ENCODE measurements around the gene ZNF567.

Gene ZNF567

GRCh38 chr19:36687214-36688056 is at the start of gene ZNF567 (continued):
- TF ChIP-seq ZIC2 (tag by site-specific recombination; IDR thresholded peaks at IDR 0.05) = peak; percentile 49; the same call in 1 of the 2 replicates
- peak; percentile 23; the same call in 1 of the 2 replicates for TF ChIP-seq ZNF133 (tag by site-specific recombination; IDR thresholded peaks at IDR 0.05)
- TF ChIP-seq ZNF175 (tag by site-specific recombination; IDR thresholded peaks at IDR 0.05) = no peak
- TF ChIP-seq ZNF488 (tag by site-specific recombination; IDR thresholded peaks at IDR 0.05) = no peak
- TF ChIP-seq ZBTB8A (tag by site-specific recombination; IDR thresholded peaks at IDR 0.05) = peak; percentile 99
- peak; percentile 17; the same call in 1 of the 2 replicates for TF ChIP-seq KLF9 (tag by site-specific recombination; IDR thresholded peaks at IDR 0.05; ENCODE audit: low read depth)
- TF ChIP-seq ZNF169 (tag by site-specific recombination; IDR thresholded peaks at IDR 0.05) = no peak
- peak; percentile 96 for TF ChIP-seq ZNF366 (tag by site-specific recombination; conservative IDR thresholded peaks at IDR 0.05)
- TF ChIP-seq ZNF404 (tag by site-specific recombination; IDR thresholded peaks at IDR 0.05) = no peak
- no peak for TF ChIP-seq HOXA7 (CRISPR knock-in tag; IDR thresholded peaks at IDR 0.05; ENCODE audit: borderline replicate concordance)
- TF ChIP-seq SP3 (tag by site-specific recombination; IDR thresholded peaks at IDR 0.05) = peak; percentile 98
- TF ChIP-seq ZNF426 (tag by site-specific recombination; IDR thresholded peaks at IDR 0.05) = no peak
- peak; percentile 68 for TF ChIP-seq CTCF (tag by site-specific recombination; IDR thresholded peaks at IDR 0.05)
- TF ChIP-seq GLIS1 (tag by site-specific recombination; IDR thresholded peaks at IDR 0.05) = peak; percentile 71; the same call in 1 of the 2 replicates
- peak; percentile 84 for TF ChIP-seq ZNF660 (tag by site-specific recombination; IDR thresholded peaks at IDR 0.05)
- no peak for TF ChIP-seq SETDB1 (IDR thresholded peaks at IDR 0.05; ENCODE audit: insufficient read length, low read length)
- no peak for TF ChIP-seq ZNF830 (tag by site-specific recombination; IDR thresholded peaks at IDR 0.05; ENCODE audit: low read depth)
- TF ChIP-seq ZNF112 (tag by site-specific recombination; IDR thresholded peaks at IDR 0.05) = no peak
- TF ChIP-seq ZBTB10 (tag by site-specific recombination; IDR thresholded peaks at IDR 0.05) = peak; percentile 82
- TF ChIP-seq GFI1B (tag by site-specific recombination; IDR thresholded peaks at IDR 0.05) = no peak
- TF ChIP-seq OSR2 (tag by site-specific recombination; IDR thresholded peaks at IDR 0.05) = peak; percentile 18; the same call in 1 of the 2 replicates
- TF ChIP-seq ZNF239 (tag by site-specific recombination; IDR thresholded peaks at IDR 0.05) = peak; percentile 66; the same call in 1 of the 2 replicates
- TF ChIP-seq ZBTB11 (tag by site-specific recombination; conservative IDR thresholded peaks at IDR 0.05; ENCODE audit: low read depth) = peak; percentile 89
- TF ChIP-seq ZNF571 (tag by site-specific recombination; IDR thresholded peaks at IDR 0.05) = no peak
- TF ChIP-seq ZNF302 (tag by site-specific recombination; IDR thresholded peaks at IDR 0.05; ENCODE audit: low read depth) = peak; percentile 73; the same call in 1 of the 2 replicates
- no peak for TF ChIP-seq ZNF521 (tag by site-specific recombination; IDR thresholded peaks at IDR 0.05)
- peak; percentile 96 for TF ChIP-seq ZNF600 (tag by site-specific recombination; IDR thresholded peaks at IDR 0.05)
- no peak; the same call in 1 of the 2 replicates for TF ChIP-seq ZSCAN18 (tag by site-specific recombination; IDR thresholded peaks at IDR 0.05)
- TF ChIP-seq MZF1 (tag by site-specific recombination; IDR thresholded peaks at IDR 0.05; ENCODE audit: borderline replicate concordance) = peak; percentile 37; the same call in 1 of the 2 replicates
- no peak for TF ChIP-seq ZNF747 (tag by site-specific recombination; IDR thresholded peaks at IDR 0.05)
